SJCRH30 (cell line): ENCODE results near the gene RUNX2. TPM values are rescaled to one million over a fixed set of nuclear protein-coding genes. Genes with fewer than 3 reads are reported as not detected.

ENCODE experiments used
- DNase-seq, 2 experiments: peaks; one replicate each; pipeline ENCODE4 v3.0.0-alpha.2; 2015 to 2020
- H3K27ac ChIP-seq: fragments of 250-450 bp; sonication (Bioruptor Pico); 2 replicates; pipeline ENCODE4 v1.5.1; 2020; ENCODE audit warnings: mild to moderate bottlenecking, moderate library complexity
- H3K27me3 ChIP-seq: fragments of 250-450 bp; sonication (Bioruptor Pico); 2 replicates; pipeline ENCODE4 v1.5.1; 2020; ENCODE audit warnings: mild to moderate bottlenecking, moderate library complexity
- H3K36me3 ChIP-seq: fragments of 250-450 bp; sonication (Bioruptor Pico); 2 replicates; pipeline ENCODE4 v1.5.1; 2020; ENCODE audit warnings: mild to moderate bottlenecking, moderate library complexity
- H3K4me1 ChIP-seq: fragments of 250-450 bp; sonication (Bioruptor Pico); 2 replicates; pipeline ENCODE4 v1.5.1; 2020; ENCODE audit warnings: mild to moderate bottlenecking, moderate library complexity
- H3K4me3 ChIP-seq: fragments of 250-450 bp; sonication (Bioruptor Pico); 2 replicates; pipeline ENCODE4 v1.5.1; 2020; ENCODE audit warnings: mild to moderate bottlenecking, moderate library complexity
- H3K9me3 ChIP-seq: fragments of 250-450 bp; sonication (Bioruptor Pico); replicated peaks from 2 replicates; pipeline ENCODE4 v1.5.1; 2020; ENCODE audit warnings: mild to moderate bottlenecking, moderate library complexity
- total RNA-seq: library from RNA; depleted of rRNA; stranded (reverse); fragments of >200 nt; shearing (Covaris generic); gene quantifications from 2 replicates; pipeline ENCODE4 v1.2.3, GENCODE V29; 2014

Gene RUNX2
- total RNA-seq, 1 experiment from 2014 or later, result 50.5 TPM

DNA sequence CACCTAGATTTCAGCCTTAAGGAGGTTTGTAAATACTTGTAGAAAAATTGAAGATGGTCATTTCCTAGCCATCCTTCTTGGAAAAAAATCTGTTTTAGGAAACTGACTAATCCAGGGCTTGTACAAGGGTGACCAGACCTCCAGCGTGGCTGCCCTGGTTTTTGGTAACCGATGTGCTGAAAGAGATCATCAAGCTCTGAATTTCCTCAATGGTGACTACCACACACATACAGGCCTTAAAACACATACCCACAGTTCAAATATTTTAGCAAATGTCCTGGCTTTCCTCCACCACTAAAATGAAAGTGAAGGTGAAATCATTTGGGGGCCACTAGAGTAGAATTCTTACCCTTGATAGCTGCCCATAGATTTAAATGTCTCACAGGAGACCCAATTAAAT, 264.9 kb downstream of the RUNX2 start:
- Histone ChIP-seq H3K9me3 (no peaks in the 10 kb centered on the region; the same call in 1 of the 2 replicates), H3K36me3 (no peaks in the 10 kb centered on the region), H3K4me3 (no peak overlapping the region), H3K4me1 (peaks cover 14% of the 10 kb centered on the region), H3K27me3 (no peaks in the 10 kb centered on the region), H3K27ac (no peak overlapping the region)
- no peak for DNase-seq

- no peak overlapping the region for H3K4me3 ChIP-seq
- peaks cover 4% of the 10 kb centered on the region; the same call in 1 of the 2 replicates for H3K9me3 ChIP-seq
- DNase-seq, result no peak
- H3K4me1 ChIP-seq, result peaks cover 13% of the 10 kb centered on the region
- no peaks in the 10 kb centered on the region for H3K36me3 ChIP-seq
- no peak overlapping the region for H3K27ac ChIP-seq
- no peaks in the 10 kb centered on the region for H3K27me3 ChIP-seq
Measured at GRCh38 chr6:45595010-45595851, 267.1 kb downstream of the RUNX2 start.

- no peaks in the 10 kb centered on the region for H3K4me1 ChIP-seq
- no peak for DNase-seq
Measured at GRCh38 chr6:45597424-45597823, 269.3 kb downstream of the RUNX2 start.

GRCh38 chr6:45599053-45599452, 270.9 kb downstream of the RUNX2 start:
- Histone ChIP-seq H3K27ac (no peak overlapping the region), H3K4me1 (no peaks in the 10 kb centered on the region), H3K4me3 (no peak overlapping the region), H3K36me3 (peaks cover 3% of the 10 kb centered on the region; the same call in 1 of the 2 replicates), H3K9me3 (peaks cover 4% of the 10 kb centered on the region), H3K27me3 (no peaks in the 10 kb centered on the region)
- no peak for DNase-seq

More at GRCh38 chr6:45597424-45597823, 269.3 kb downstream of the RUNX2 start:
- peaks cover 4% of the 10 kb centered on the region; the same call in 1 of the 2 replicates for H3K9me3 ChIP-seq
- peaks cover 3% of the 10 kb centered on the region; the same call in 1 of the 2 replicates for H3K36me3 ChIP-seq
- no peak overlapping the region for H3K27ac ChIP-seq
- no peak overlapping the region for H3K4me3 ChIP-seq
- H3K27me3 ChIP-seq, result no peaks in the 10 kb centered on the region

- Histone ChIP-seq H3K36me3 (peaks cover 3% of the 10 kb centered on the region; the same call in 1 of the 2 replicates), H3K4me3 (no peak overlapping the region), H3K27ac (no peak overlapping the region), H3K27me3 (no peaks in the 10 kb centered on the region), H3K4me1 (peaks cover 26% of the 10 kb centered on the region), H3K9me3 (no peaks in the 10 kb centered on the region; the same call in none of the 2 replicates)
- no peak for DNase-seq
Measured at GRCh38 chr6:45605971-45606370, 277.8 kb downstream of the RUNX2 start.

DNA sequence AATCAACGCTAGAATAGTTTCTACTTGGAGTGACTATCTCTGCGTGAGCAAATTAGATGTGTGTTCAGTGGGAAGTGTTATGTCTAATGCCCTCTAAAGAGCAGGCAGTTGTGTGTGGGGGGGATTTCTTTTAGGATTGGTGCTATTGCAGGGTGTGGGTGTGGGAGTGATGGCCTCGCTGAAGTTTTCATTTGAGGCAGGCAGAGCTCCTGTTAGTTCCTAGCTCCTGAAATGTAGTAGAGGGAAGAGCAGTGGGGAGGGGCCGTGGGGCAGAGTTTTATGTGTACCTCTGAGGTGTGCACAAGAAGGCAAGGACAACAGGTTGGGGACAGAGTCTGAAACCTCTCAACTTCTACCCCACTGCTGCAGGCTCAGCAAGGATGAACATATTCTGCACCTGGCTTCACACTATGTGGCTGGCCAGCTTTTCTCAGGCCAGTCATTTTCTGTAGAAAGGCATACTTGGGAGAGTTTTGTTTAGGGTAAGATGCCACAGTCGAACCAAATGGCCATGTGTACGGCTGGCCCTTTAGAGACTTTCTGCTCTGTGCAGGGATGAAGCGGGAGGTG, 278.8 kb downstream of the RUNX2 start:
- Histone ChIP-seq H3K27me3 (no peaks in the 10 kb centered on the region), H3K9me3 (no peaks in the 10 kb centered on the region; the same call in none of the 2 replicates), H3K4me1 (peaks cover 26% of the 10 kb centered on the region), H3K27ac (peak overlapping the region; percentile 88), H3K4me3 (no peak overlapping the region), H3K36me3 (no peaks in the 10 kb centered on the region)
- DNase-seq, result no peak

DNA sequence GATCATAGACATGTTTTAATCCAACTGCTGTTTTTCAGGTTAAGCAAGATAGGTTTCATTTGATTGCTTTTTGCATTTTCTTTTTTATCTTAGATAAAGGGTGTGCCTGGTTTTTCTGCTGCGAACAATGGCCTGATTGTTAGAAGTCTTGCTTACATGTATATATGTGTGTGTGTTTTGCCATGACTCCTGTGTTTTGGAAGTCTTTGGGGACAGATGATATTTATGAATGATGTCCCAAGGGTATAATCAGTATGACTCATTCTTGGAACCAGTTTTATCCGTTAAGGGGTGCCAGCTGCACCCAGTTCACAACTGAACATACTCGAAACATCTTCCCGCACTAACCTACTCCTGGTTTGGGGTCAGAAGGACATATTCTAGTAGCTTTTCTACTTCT, 279.7 kb downstream of the RUNX2 start:
- Histone ChIP-seq H3K27me3 (no peaks in the 10 kb centered on the region), H3K9me3 (no peaks in the 10 kb centered on the region; the same call in none of the 2 replicates), H3K36me3 (no peaks in the 10 kb centered on the region), H3K4me3 (no peak overlapping the region), H3K4me1 (peaks cover 26% of the 10 kb centered on the region), H3K27ac (peak overlapping the region; percentile 88)
- DNase-seq, result peak in 1 of 2 experiments; percentile 62

- Histone ChIP-seq H3K9me3 (no peaks in the 10 kb centered on the region; the same call in none of the 2 replicates), H3K27ac (peak overlapping the region; percentile 88)
- peak; percentile 66 to 71 for DNase-seq
Measured at GRCh38 chr6:45608252-45608913, 280.3 kb downstream of the RUNX2 start.

DNA sequence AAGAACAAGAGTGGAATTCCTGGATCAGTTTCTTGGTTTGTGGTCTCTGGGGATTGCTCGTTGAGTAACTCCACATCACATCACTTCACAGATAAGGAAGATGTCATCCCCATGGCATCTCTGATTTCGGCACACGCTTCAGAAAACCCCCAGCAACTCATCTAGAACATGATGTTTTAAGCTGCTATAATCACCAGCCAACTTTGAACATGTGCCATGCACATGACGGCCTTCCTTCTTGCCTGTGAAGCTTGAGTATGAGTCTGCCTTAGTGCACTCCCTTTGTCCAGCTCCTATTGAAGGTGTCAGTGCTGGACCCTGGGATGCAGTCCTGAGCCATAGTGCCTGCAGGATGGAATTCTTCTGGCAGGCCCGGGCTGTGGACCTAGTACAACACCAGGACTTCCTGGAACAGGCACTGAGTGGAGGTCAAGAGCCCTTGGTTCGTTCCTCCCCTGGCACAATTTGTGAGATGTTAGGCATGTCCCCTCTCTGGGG, 281.1 kb downstream of the RUNX2 start:
- DNase-seq, result peak; percentile 34 to 51
- Histone ChIP-seq H3K9me3 (no peaks in the 10 kb centered on the region; the same call in 1 of the 2 replicates), H3K27ac (peak overlapping the region; percentile 88)

More at GRCh38 chr6:45608252-45608913, 280.3 kb downstream of the RUNX2 start:
- Histone ChIP-seq H3K36me3 (no peaks in the 10 kb centered on the region), H3K27me3 (no peaks in the 10 kb centered on the region), H3K4me3 (no peak overlapping the region), H3K4me1 (peaks cover 26% of the 10 kb centered on the region)

GRCh38 chr6:45610374-45610773, 282.2 kb downstream of the RUNX2 start:
- H3K4me3 ChIP-seq, result no peak overlapping the region
- DNase-seq, result no peak
- no peaks in the 10 kb centered on the region for H3K27me3 ChIP-seq
- H3K4me1 ChIP-seq, result peaks cover 26% of the 10 kb centered on the region
- H3K36me3 ChIP-seq, result no peaks in the 10 kb centered on the region
- no peaks in the 10 kb centered on the region; the same call in 1 of the 2 replicates for H3K9me3 ChIP-seq
- H3K27ac ChIP-seq, result no peak overlapping the region

More for the DNA sequence above, 281.1 kb downstream of the RUNX2 start:
- Histone ChIP-seq H3K4me1 (peaks cover 26% of the 10 kb centered on the region), H3K36me3 (no peaks in the 10 kb centered on the region), H3K27me3 (no peaks in the 10 kb centered on the region), H3K4me3 (no peak overlapping the region)

- Histone ChIP-seq H3K27ac (no peak overlapping the region), H3K4me3 (no peak overlapping the region), H3K9me3 (no peaks in the 10 kb centered on the region; the same call in 1 of the 2 replicates), H3K4me1 (peaks cover 26% of the 10 kb centered on the region), H3K36me3 (no peaks in the 10 kb centered on the region), H3K27me3 (no peaks in the 10 kb centered on the region)
- DNase-seq, result no peak
Measured at GRCh38 chr6:45610832-45611231, 282.7 kb downstream of the RUNX2 start.

DNA sequence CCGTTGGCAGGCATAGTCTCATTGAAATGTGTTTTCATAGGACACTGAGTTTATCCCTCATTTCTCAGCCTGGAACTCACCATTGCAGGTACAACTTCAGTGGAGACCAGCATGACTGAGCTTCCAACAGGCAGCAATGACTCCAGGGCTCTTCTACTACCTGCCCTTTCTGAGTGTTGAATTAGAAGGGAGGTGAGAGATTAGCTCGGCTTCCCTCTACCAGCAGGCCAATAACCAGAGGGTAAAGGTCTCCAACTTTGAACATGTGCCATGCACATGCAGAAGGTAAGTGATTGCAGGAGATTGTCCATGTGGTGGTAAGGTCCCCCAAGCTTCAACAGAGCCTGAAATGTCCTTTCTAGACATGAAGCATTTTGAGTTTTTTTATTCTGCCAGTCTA, 283.4 kb downstream of the RUNX2 start:
- DNase-seq, result no peak
- Histone ChIP-seq H3K27me3 (no peaks in the 10 kb centered on the region), H3K4me1 (peaks cover 26% of the 10 kb centered on the region), H3K4me3 (no peak overlapping the region), H3K27ac (no peak overlapping the region), H3K36me3 (no peaks in the 10 kb centered on the region), H3K9me3 (no peaks in the 10 kb centered on the region; the same call in 1 of the 2 replicates)

- H3K9me3 ChIP-seq, result no peaks in the 10 kb centered on the region; the same call in 1 of the 2 replicates
- DNase-seq, result no peak
- peaks cover 11% of the 10 kb centered on the region for H3K4me1 ChIP-seq
Measured at GRCh38 chr6:45613656-45614055, 285.5 kb downstream of the RUNX2 start.

GRCh38 chr6:45614488-45615285, 286.6 kb downstream of the RUNX2 start:
- DNase-seq, result no peak
- Histone ChIP-seq H3K9me3 (no peaks in the 10 kb centered on the region; the same call in 1 of the 2 replicates), H3K27ac (no peak overlapping the region), H3K27me3 (no peaks in the 10 kb centered on the region), H3K4me1 (peaks cover 1% of the 10 kb centered on the region), H3K36me3 (no peaks in the 10 kb centered on the region; the same call in 1 of the 2 replicates), H3K4me3 (no peak overlapping the region)

More at GRCh38 chr6:45613656-45614055, 285.5 kb downstream of the RUNX2 start:
- Histone ChIP-seq H3K36me3 (no peaks in the 10 kb centered on the region), H3K4me3 (no peak overlapping the region), H3K27ac (no peak overlapping the region), H3K27me3 (no peaks in the 10 kb centered on the region)
